Measurements from ENCODE around the gene CYP4X1. TPM values are rescaled to one million over a fixed set of nuclear protein-coding genes. Genes with fewer than 3 reads are reported as not detected.
"Not testable (repeated sequence)": the region's sequence is repeated elsewhere in the genome, so short reads cannot be mapped to it uniquely, and the experiment has no call there.

The CYP4X1 gene
- total RNA-seq, 1 donor from 2014 or later = 0.86 TPM

- intact Hi-C loops (cut with DNase I) = no loop called here
- DNase-seq (ENCODE audit: low spot score) = no peak
Measured at GRCh38 chr1:47067097-47067594, 43.7 kb downstream of the CYP4X1 start, which contains the start of gene CYP4Z1. Gene CYP4Z1, plus strand, starts transcription at chr1:47067231. Its CDS starts 260 bp downstream, at chr1:47067491.

GRCh38 chr1:47069080-47069479 lies 45.6 kb downstream of the CYP4X1 start:
- intact Hi-C loops (cut with DNase I); DNase-seq (ENCODE audit: low spot score): not testable (repeated sequence)

- DNase-seq (ENCODE audit: low spot score); intact Hi-C loops (cut with DNase I): not testable (repeated sequence)
Measured at GRCh38 chr1:47069509-47069908, 46.0 kb downstream of the CYP4X1 start.

- DNase-seq (ENCODE audit: low spot score); intact Hi-C loops (cut with DNase I): not testable (repeated sequence)
Measured at GRCh38 chr1:47089356-47089755, 65.9 kb downstream of the CYP4X1 start.

GRCh38 chr1:47091476-47091875 lies 68.0 kb downstream of the CYP4X1 start:
- intact Hi-C loops (cut with DNase I); DNase-seq (ENCODE audit: low spot score): not testable (repeated sequence)

Other genes starting within 250 kb of the CYP4X1 start
- gene CYP4B1, start 224.6 kb upstream of the CYP4X1 start, total RNA-seq = not detected
- gene CYP4A11, start 82.2 kb upstream of the CYP4X1 start, total RNA-seq = not detected
- gene CYP4Z1, start 43.6 kb downstream of the CYP4X1 start, total RNA-seq = not detected
- gene CYP4A22, start 113.8 kb downstream of the CYP4X1 start, total RNA-seq = not detected
- gene PDZK1IP1, start 166.4 kb downstream of the CYP4X1 start, total RNA-seq = not detected
- 1.9 TPM for gene TAL1, start 208.6 kb downstream of the CYP4X1 start, total RNA-seq